ENCODE data around the gene PNKD.

The PNKD gene

DNA sequence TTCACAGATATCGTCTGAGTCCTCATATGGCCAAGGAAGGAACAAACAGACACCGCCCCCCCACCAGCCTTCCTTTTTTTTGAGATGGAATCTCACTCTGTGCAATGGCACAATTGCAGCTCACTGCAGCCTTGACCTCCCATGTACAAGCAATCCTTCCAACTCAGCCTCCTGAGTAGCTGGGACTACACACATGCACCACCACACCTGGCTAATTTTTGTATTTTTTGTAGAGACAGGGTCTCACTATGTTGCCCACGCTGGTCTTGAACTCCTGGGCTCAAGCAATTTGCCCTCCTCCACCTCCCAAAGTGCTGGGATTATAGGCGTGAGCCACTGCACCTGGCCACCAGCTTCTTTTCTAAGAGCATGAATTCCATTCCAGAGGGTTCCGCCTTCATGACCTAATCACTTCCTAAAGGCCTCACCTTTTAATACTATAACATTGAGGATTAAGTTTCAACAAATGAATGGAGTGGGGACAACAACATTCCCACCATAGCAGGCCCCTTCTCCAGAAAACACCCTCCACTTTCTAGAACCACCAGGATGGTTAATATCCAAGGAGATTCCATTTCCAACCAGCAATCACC lies 24.2 kb downstream of the PNKD start:
- no peak overlapping the region for H3K4me3 ChIP-seq (ENCODE audit: low read depth, low read length)
- TF ChIP-seq, protein P1, sequence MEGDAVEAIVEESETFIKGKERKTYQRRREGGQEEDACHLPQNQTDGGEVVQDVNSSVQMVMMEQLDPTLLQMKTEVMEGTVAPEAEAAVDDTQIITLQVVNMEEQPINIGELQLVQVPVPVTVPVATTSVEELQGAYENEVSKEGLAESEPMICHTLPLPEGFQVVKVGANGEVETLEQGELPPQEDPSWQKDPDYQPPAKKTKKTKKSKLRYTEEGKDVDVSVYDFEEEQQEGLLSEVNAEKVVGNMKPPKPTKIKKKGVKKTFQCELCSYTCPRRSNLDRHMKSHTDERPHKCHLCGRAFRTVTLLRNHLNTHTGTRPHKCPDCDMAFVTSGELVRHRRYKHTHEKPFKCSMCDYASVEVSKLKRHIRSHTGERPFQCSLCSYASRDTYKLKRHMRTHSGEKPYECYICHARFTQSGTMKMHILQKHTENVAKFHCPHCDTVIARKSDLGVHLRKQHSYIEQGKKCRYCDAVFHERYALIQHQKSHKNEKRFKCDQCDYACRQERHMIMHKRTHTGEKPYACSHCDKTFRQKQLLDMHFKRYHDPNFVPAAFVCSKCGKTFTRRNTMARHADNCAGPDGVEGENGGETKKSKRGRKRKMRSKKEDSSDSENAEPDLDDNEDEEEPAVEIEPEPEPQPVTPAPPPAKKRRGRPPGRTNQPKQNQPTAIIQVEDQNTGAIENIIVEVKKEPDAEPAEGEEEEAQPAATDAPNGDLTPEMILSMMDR (IDR thresholded peaks at IDR 0.05; ENCODE audit: low read depth, low read length): no peak

DNA sequence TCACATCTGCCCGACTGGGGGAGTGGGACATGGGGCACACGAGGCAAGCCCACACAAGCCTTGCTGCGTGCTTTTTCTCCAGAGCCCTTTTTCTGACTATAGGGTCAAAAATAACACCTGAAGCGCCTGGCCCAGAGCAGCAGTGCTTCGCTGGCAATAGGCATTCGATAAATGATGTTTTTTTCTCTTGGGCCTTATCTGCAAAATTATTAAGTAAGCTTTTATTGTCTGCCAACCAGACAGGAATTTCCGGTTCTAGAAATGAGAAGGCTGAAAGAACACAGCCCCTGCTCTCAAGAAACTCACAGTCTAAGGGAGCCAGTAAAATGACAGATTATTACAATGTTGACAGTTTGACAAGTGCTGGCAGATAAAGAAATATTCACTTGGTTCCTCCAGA lies 24.7 kb downstream of the PNKD start:
- TF ChIP-seq, protein P1 (IDR thresholded peaks at IDR 0.05; ENCODE audit: low read depth, low read length): no peak
- no peak overlapping the region for H3K4me3 ChIP-seq (ENCODE audit: low read depth, low read length)

DNA sequence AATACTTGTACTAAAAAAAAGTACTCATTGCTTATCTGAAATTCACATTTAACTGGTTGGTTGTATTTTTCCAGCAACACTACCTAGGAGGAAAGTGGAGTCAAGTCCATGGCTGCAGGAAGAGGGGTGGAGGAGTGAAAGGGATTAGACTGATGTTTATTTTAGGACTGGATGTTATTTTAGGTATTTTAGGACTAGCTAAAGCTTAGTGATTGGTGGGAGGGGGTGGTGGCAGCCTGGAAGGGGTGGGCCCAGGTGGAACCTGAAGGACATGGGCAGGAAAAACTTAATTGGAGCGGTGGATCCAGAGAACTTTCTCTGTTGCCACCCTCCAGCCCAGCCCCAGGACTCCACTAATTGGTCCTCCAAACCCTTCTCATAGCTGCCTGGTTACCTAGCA lies 25.9 kb downstream of the PNKD start:
- TF ChIP-seq, protein P1 (IDR thresholded peaks at IDR 0.05; ENCODE audit: low read depth, low read length): no peak
- no peak overlapping the region for H3K4me3 ChIP-seq (ENCODE audit: low read depth, low read length)

DNA sequence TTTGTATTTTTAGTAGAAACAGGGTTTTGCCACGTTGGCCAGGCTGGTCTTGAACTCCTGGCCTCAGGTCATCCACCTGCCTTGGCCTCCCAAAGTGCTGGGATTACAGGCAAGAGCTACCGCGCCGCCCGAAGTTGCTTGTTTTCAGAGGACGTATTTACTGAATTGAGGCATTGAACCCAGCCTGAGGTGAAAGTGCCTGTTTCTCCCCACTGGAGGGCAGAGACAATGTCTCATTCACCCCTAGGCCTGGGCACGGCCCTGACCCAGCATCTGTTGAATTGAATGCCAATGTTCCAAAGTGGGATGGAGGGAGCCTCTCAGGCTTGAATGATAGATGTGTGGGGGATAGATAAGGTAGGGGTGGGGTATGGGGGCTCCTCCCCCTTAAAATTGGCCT lies 26.5 kb downstream of the PNKD start:
- TF ChIP-seq, protein P1 (IDR thresholded peaks at IDR 0.05; ENCODE audit: low read depth, low read length): no peak
- no peak overlapping the region for H3K4me3 ChIP-seq (ENCODE audit: low read depth, low read length)

DNA sequence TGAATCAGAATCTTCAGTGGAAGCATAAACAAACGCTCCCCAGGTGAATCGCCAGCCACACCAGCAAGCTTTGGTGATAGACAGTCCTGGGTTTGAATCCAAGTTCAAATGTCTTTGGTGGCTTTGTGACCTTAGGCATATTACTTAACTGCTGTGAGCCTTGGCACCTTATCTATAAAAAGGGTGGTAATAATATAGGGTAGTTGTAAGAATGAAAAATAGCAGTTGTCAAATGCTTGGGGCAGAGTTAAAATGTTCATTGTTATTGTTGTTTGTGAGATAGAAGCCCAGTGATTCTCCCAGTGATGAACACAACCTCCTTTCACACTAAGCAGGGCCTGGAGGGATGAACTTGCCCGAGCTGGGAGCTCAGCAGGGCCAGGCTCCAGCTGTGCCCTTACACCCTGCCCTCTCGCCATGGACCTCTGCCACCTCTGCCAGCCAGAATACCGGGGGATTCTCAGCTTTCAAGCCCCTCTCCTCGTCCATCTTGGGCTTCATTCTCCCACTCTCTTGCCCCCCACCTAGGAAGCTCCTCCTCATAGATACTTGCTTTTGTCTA lies 28.1 kb downstream of the PNKD start:
- TF ChIP-seq, protein P1 (IDR thresholded peaks at IDR 0.05; ENCODE audit: low read depth, low read length): no peak
- H3K4me3 ChIP-seq (ENCODE audit: low read depth, low read length): no peak overlapping the region

DNA sequence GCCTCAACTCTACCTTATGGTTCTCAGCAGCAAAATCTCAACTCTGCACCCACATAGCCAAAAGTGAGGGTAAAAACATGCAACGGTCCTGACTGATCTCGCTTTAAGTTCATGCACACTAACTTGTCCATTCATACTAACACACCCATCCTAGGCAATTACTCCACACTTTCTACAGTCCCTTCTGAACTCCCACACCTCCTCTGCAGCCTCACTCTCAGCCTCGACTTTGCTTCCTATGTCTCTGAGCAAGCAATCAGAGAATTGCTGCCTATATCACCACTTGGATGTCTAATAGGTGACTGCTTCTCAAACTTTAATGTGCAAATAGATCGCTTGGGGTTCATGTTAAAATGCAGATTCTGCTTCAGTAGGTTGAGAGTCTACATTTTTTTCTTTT lies 29.8 kb downstream of the PNKD start:
- no peak overlapping the region for H3K4me3 ChIP-seq (ENCODE audit: low read depth, low read length)
- TF ChIP-seq, protein P1 (IDR thresholded peaks at IDR 0.05; ENCODE audit: low read depth, low read length): no peak

DNA sequence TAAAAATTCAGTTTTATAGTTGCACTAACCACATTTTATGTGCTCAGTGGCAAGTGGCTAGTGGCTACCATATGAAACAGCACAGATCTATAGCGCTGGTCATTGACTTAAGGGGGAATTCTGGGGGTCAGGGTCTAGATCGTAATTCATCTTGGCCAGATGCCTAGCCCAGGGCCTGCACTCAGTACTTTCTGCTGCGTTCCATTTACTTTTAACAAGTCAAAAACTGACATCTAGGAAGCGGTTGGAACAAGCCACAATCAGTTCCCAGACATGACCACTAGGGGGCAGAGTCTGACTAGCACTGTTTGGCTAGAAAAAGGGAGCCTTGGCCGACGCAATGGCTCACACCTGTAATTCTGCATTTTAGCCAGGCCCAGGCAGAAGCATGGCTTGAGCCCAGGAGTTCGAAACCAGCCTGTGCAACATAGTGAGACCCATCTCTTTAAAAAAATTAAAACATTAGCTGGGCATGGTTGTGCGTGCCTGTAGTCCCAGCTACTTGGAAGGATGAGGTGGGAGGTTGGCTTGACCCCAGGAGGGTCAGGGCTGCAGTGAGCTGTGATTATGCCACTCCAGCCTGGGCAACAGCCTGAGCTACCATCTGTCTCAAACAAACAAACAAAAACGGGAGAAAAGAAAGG lies 31.0 kb downstream of the PNKD start:
- H3K4me3 ChIP-seq (ENCODE audit: low read depth, low read length): no peak overlapping the region
- TF ChIP-seq, protein P1 (IDR thresholded peaks at IDR 0.05; ENCODE audit: low read depth, low read length): peak; percentile 94
